ENCODE measurements around the gene CRHR2.

Gene CRHR2

GRCh38 chr7:30613366-30614325 lies 68.6 kb downstream of the CRHR2 start:
- no peak for DNase-seq

- no peak for DNase-seq
Measured at GRCh38 chr7:30612658-30613265, 69.5 kb downstream of the CRHR2 start.

- DNase-seq: no peak
Measured at GRCh38 chr7:30605832-30606231, 76.4 kb downstream of the CRHR2 start.

GRCh38 chr7:30604901-30605300 lies 77.4 kb downstream of the CRHR2 start:
- DNase-seq: no peak
